Stimulated activated CD4-positive, alpha-beta T cell treated with anti-CD3 and anti-CD28 coated beads, Interleukin-2, amount 100 ng/mL, for 48 hours (primary cell): ENCODE results near the gene TTC6.

Source experiments
- DNase-seq, 2 donors: peaks; one replicate each; pipeline ENCODE4 v3.0.0-alpha.2; 2020

TTC6 gene

DNA sequence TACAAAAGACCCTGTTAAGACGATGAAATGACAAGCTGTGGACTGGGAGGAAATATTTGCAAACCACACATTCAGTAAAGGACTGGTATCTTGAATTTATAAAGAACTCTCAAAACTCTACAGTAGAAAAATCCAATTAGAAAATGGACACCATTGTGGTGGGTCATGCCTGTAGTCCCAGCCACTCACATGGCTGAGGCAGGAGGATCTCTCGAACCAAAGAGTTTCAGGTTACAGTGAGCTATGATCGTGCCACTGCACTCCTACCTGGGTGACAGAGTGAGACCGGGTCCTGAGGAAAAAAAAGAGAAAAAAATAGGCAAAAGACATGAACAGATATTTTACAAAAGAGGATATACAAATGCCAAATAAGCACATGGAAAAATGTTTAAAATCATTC, 41.9 kb downstream of the TTC6 start:
- DNase-seq, result no peak

DNA sequence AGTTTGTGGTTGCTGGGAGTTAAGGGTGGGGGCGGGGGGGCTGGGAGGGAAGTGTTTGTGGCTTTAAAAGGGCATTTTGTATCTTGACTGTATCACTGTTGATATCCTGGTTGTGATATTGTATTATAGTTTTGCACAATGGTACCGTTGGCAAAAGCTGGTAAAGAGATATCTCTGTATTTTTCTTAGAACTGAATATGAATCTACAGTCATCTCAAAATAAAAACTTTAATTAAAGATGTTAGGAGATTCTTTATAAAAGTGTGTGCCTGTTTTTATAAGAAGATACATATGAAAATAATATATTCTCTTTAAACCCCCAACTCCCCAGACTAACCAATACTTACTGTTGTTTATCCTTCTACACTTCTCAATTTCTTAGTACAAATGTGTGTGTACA, 43.2 kb downstream of the TTC6 start:
- DNase-seq, result no peak

DNA sequence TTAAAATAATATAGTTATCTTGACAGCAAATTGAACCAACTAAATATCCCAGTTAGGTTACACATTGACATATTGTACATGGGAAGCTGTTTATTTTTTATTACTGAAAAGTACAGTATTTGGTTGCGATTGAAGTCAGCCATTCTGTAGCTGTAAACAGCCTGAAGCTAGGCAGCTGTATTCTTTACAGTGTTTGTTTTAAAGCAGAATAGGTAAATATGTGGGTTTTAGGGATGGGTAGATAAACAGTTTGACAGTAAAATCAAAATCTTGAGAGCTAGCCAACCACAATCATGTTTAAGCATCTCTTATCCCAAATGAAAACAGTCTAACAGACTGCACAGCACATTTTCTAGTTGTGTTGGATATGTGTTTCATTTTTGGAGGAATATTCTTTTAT, 45.7 kb downstream of the TTC6 start:
- no peak for DNase-seq

DNA sequence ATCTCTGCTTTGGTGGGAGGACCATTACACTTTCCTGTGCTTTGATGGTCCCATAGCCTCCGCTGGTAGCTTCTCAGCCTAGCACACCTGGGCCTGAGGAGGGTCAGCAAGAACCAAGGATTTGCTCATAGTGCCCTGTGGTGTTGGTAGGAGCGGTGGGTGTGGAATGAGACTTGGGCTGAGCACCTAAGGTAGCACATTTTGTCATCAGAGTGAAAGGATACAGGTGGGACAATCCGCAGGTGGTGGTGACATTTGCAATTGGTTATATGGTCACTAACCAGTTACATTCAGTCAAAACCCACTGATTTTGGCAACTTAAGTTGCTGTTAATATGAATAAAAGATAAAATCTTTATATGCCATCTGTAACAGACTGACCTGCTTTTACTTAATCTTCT, 46.7 kb downstream of the TTC6 start:
- no peak for DNase-seq

DNA sequence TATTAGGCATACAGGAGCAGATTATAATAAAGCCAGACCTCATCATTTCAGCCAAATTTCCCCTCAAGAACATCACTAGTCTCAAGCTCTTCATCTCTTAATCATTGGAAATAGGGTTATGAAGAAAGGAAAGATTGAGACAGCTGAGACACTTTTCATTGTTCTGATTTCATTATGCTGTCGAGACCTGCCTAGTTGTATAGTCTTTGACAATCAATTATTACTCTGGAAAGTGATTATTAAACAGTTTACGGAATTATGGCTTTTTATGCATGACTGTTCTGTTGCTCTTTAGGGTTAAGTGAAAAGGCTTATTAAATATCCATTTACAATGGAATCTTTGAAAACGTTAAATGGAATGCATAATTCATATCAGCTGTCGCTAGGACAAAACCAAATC, 48.3 kb downstream of the TTC6 start:
- DNase-seq, result no peak
